Neural progenitor cell (in vitro differentiated cells): Measurements from ENCODE around the gene BHLHA9.

Experiments used
- CTCF ChIP-seq: fragments of 200-600 bp; sonication (generic); IDR thresholded peaks from 2 replicates; pipeline ENCODE4 v1.5.1; 2017; ENCODE audit warnings: antibody characterized with exemption, mild to moderate bottlenecking
- EZH2 ChIP-seq: fragments of 200-600 bp; sonication (generic); IDR thresholded peaks from 2 replicates; pipeline ENCODE4 v1.6.1; 2017; ENCODE audit warnings: antibody characterized with exemption, mild to moderate bottlenecking, moderate library complexity

GRCh38 chr17:1224330-1224729, 45.9 kb upstream of the BHLHA9 start:
- no peak for TF ChIP-seq CTCF
- TF ChIP-seq EZH2: no peak
